Progenitor cell of endocrine pancreas (in vitro differentiated cells): Measurements from ENCODE around the gene SLC4A9. TPM values are rescaled to one million over a fixed set of nuclear protein-coding genes. Genes with fewer than 3 reads are reported as not detected.

Experiments used
- DNase-seq: peaks from one replicate; pipeline ENCODE4 v3.0.0; 2021; ENCODE audit warnings: low spot score; ENCODE audit not compliant: unreplicated experiment
- H3K27ac Mint-ChIP-seq: 2 replicates; pipeline ENCODE4 v1.8.0; 2021; ENCODE audit warnings: mild to moderate bottlenecking, moderate library complexity, mixed read lengths
- H3K27me3 Mint-ChIP-seq: 2 replicates; pipeline ENCODE4 v1.8.0; 2021; ENCODE audit warnings: mixed read lengths
- H3K36me3 Mint-ChIP-seq: 2 replicates; pipeline ENCODE4 v1.8.0; 2022; ENCODE audit warnings: mixed read lengths; ENCODE audit not compliant: insufficient read depth
- H3K4me1 Mint-ChIP-seq: 2 replicates; pipeline ENCODE4 v1.8.0; 2021; ENCODE audit warnings: low read depth, mixed read lengths
- H3K4me3 Mint-ChIP-seq: 2 replicates; pipeline ENCODE4 v1.8.0; 2021; ENCODE audit warnings: low read depth, mild to moderate bottlenecking, moderate library complexity, mixed read lengths
- H3K9me3 Mint-ChIP-seq: 2 replicates; pipeline ENCODE4 v1.8.0; 2021; ENCODE audit warnings: low read depth, mixed read lengths
- CTCF ChIP-seq: fragments of 200-600 bp; sonication (generic); IDR thresholded peaks from one replicate; pipeline ENCODE4 v1.5.0; 2021; ENCODE audit warnings: antibody characterized with exemption, mild to moderate bottlenecking; ENCODE audit not compliant: unreplicated experiment
- total RNA-seq: library from RNA; stranded (reverse); gene quantifications from 2 replicates; pipeline ENCODE4 v1.2.1, GENCODE V29; 2021

The SLC4A9 gene
- total RNA-seq, 1 donor from 2014 or later, result 0.31 TPM

GRCh38 chr5:140381351-140381750 is 21.4 kb downstream of the SLC4A9 start:
- Mint-ChIP-seq H3K4me1 (no peaks in the 10 kb centered on the region), H3K27me3 (no peaks in the 10 kb centered on the region), H3K36me3 (no peaks in the 10 kb centered on the region), H3K27ac (no peak overlapping the region), H3K4me3 (no peak overlapping the region), H3K9me3 (no peaks in the 10 kb centered on the region)
- TF ChIP-seq CTCF, result no peak
- DNase-seq, result no peak

GRCh38 chr5:140381972-140382371 is 22.0 kb downstream of the SLC4A9 start:
- DNase-seq, result no peak
- no peak overlapping the region for H3K27ac Mint-ChIP-seq
- no peaks in the 10 kb centered on the region for H3K27me3 Mint-ChIP-seq
- H3K36me3 Mint-ChIP-seq, result no peaks in the 10 kb centered on the region
- TF ChIP-seq CTCF, result no peak
- no peak overlapping the region for H3K4me3 Mint-ChIP-seq
- no peaks in the 10 kb centered on the region for H3K4me1 Mint-ChIP-seq
- no peaks in the 10 kb centered on the region for H3K9me3 Mint-ChIP-seq

GRCh38 chr5:140382866-140383265 is 22.9 kb downstream of the SLC4A9 start:
- no peaks in the 10 kb centered on the region for H3K9me3 Mint-ChIP-seq
- DNase-seq, result no peak
- no peak overlapping the region for H3K4me3 Mint-ChIP-seq
- no peak for TF ChIP-seq CTCF
- no peaks in the 10 kb centered on the region for H3K4me1 Mint-ChIP-seq
- H3K36me3 Mint-ChIP-seq, result no peaks in the 10 kb centered on the region
- H3K27ac Mint-ChIP-seq, result no peak overlapping the region
- H3K27me3 Mint-ChIP-seq, result no peaks in the 10 kb centered on the region

DNA sequence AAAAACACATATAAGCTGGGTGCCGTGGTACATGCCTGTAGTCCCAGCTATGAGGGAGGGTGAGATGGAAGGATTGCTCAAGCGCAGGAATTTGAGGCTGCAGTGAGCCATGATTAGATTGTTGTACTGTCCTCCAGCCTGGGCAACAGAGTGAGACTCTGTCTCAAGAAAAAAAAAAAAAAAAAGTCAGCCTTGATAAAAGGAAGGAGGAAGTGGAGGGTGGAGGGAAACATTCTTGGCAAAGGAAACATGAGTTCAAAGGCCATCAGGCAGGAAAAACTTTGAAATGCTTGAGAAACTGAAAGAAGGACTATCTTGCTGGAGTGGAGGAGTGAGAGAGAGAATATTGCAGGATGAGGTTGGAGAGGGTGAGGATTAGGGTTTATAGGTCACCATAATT is 23.3 kb downstream of the SLC4A9 start:
- no peaks in the 10 kb centered on the region for H3K27me3 Mint-ChIP-seq
- H3K36me3 Mint-ChIP-seq, result no peaks in the 10 kb centered on the region
- H3K27ac Mint-ChIP-seq, result no peak overlapping the region
- no peak for TF ChIP-seq CTCF
- H3K9me3 Mint-ChIP-seq, result no peaks in the 10 kb centered on the region
- no peak overlapping the region for H3K4me3 Mint-ChIP-seq
- no peaks in the 10 kb centered on the region for H3K4me1 Mint-ChIP-seq
- no peak for DNase-seq

DNA sequence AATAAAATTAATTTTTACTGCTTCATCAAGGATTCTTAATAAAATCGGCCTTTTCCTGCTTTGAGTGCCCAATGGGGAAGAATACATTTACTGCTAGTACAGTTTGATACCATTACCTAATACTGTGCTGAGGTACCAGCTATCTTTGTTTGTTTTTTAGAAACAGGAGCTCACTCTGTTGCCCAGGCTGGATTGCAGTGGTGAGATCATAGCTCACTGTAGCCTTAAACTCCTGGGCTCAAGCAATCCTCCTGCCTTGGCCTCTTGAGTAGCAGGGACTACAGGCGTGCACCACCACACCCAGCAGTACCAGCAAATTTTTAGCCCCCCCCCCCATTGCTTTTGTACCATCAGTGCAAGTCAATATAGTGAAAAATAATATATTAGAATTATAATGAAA is 28.1 kb downstream of the SLC4A9 start:
- H3K27me3 Mint-ChIP-seq, result no peaks in the 10 kb centered on the region
- H3K4me3 Mint-ChIP-seq, result no peak overlapping the region
- H3K4me1 Mint-ChIP-seq, result no peaks in the 10 kb centered on the region
- TF ChIP-seq CTCF, result no peak
- H3K36me3 Mint-ChIP-seq, result no peaks in the 10 kb centered on the region
- no peaks in the 10 kb centered on the region for H3K9me3 Mint-ChIP-seq
- DNase-seq, result no peak
- no peak overlapping the region for H3K27ac Mint-ChIP-seq
